SK-N-SH treated with all-trans-retinoic acid at 6 μM for 48 hours (cell line): ENCODE measurements around the gene WEE2.
"Not testable (repeated sequence)": the region's sequence is repeated elsewhere in the genome, so short reads cannot be mapped to it uniquely, and the experiment has no call there.

Experiments
- ATAC-seq: fragments of 200-7000 bp; cut with Tn5 transposase; 3 replicates; pipeline ENCODE4 v1.9.1; 2020; ENCODE audit warnings: mild to moderate bottlenecking, moderate library complexity
- BACH2 ChIP-seq: fragments of 250-450 bp; sonication (Bioruptor Pico); IDR thresholded peaks from 2 replicates; pipeline ENCODE4 v1.9.0; 2021; ENCODE audit warnings: mild to moderate bottlenecking, borderline replicate concordance
- CSDC2 ChIP-seq: fragments of 250-450 bp; sonication (Bioruptor Pico); IDR thresholded peaks from 2 replicates; pipeline ENCODE4 v1.5.0; 2020; ENCODE audit warnings: mild to moderate bottlenecking, moderate library complexity
- GLIS3 ChIP-seq: fragments of 250-450 bp; sonication (Bioruptor Pico); IDR thresholded peaks from 2 replicates; pipeline ENCODE4 v1.5.0; 2020; ENCODE audit warnings: mild to moderate bottlenecking, moderate library complexity
- ISL1 ChIP-seq: fragments of 250-450 bp; sonication (Bioruptor Pico); IDR thresholded peaks from 2 replicates; pipeline ENCODE4 v2.1.2; 2022; ENCODE audit warnings: mild to moderate bottlenecking, moderate library complexity
- OSR1 ChIP-seq: fragments of 250-450 bp; sonication (Bioruptor Pico); IDR thresholded peaks from 2 replicates; pipeline ENCODE4 v1.8.0; 2022; ENCODE audit warnings: moderate library complexity, mild to moderate bottlenecking, inconsistent platforms
- PPARA ChIP-seq: fragments of 250-450 bp; sonication (Bioruptor Pico); IDR thresholded peaks from 2 replicates; pipeline ENCODE4 v1.5.0; 2020; ENCODE audit warnings: mild to moderate bottlenecking, borderline replicate concordance
- RARB ChIP-seq: fragments of 250-450 bp; sonication (Bioruptor Pico); IDR thresholded peaks from 2 replicates; pipeline ENCODE4 v1.8.0; 2021; ENCODE audit warnings: mild to moderate bottlenecking, moderate library complexity
- SNAI2 ChIP-seq: fragments of 250-450 bp; sonication (Bioruptor Pico); IDR thresholded peaks from 2 replicates; pipeline ENCODE4 v1.5.0; 2020; ENCODE audit warnings: mild to moderate bottlenecking, moderate library complexity
- TOX ChIP-seq: fragments of 250-450 bp; sonication (Bioruptor Pico); IDR thresholded peaks from 2 replicates; pipeline ENCODE4 v1.8.0; 2021; ENCODE audit warnings: mild to moderate bottlenecking, moderate library complexity, borderline replicate concordance
- ZC3H10 ChIP-seq: fragments of 250-450 bp; sonication (Bioruptor Pico); IDR thresholded peaks from 2 replicates; pipeline ENCODE4 v1.5.1; 2021; ENCODE audit warnings: mild to moderate bottlenecking, moderate library complexity
- ZFP30 ChIP-seq: fragments of 450-650 bp; formaldehyde crosslinking; IDR thresholded peaks from 2 replicates; pipeline ENCODE4 v1.5.0; 2022; ENCODE audit warnings: mild to moderate bottlenecking, moderate library complexity
- ZNF565 ChIP-seq: fragments of 450-650 bp; formaldehyde crosslinking; conservative IDR thresholded peaks from 2 replicates; pipeline ENCODE4 v1.5.0; 2020; ENCODE audit warnings: low read depth, mild to moderate bottlenecking, moderate library complexity
- ZNF70 ChIP-seq: fragments of 450-650 bp; formaldehyde crosslinking; IDR thresholded peaks from 2 replicates; pipeline ENCODE4 v1.5.0; 2020; ENCODE audit warnings: mild to moderate bottlenecking, moderate library complexity
- ZNF8 ChIP-seq: fragments of 450-650 bp; formaldehyde crosslinking; IDR thresholded peaks from 2 replicates; pipeline ENCODE4 v1.5.0; 2020; ENCODE audit warnings: mild to moderate bottlenecking, moderate library complexity
- TF ChIP-seq, protein P1 (sequence below): fragments of 250-450 bp; sonication (Bioruptor Pico); IDR thresholded peaks from 2 replicates; pipeline ENCODE4 v1.5.1; 2021; ENCODE audit warnings: mild to moderate bottlenecking, moderate library complexity
- TF ChIP-seq, protein P2 (sequence below): fragments of 250-450 bp; sonication (Bioruptor Pico); IDR thresholded peaks from 2 replicates; pipeline ENCODE4 v1.8.0; 2020; ENCODE audit warnings: mild to moderate bottlenecking, moderate library complexity, borderline replicate concordance
- TF ChIP-seq, protein P3 (sequence below): fragments of 250-450 bp; sonication (Bioruptor Pico); IDR thresholded peaks from 2 replicates; pipeline ENCODE4 v1.5.0; 2020; ENCODE audit warnings: mild to moderate bottlenecking, moderate library complexity
- TF ChIP-seq, protein P4 (sequence below): fragments of 250-450 bp; sonication (Bioruptor Pico); IDR thresholded peaks from 2 replicates; pipeline ENCODE4 v1.8.0; 2021; ENCODE audit warnings: low read depth, mild to moderate bottlenecking, moderate library complexity, borderline replicate concordance

Gene WEE2

DNA sequence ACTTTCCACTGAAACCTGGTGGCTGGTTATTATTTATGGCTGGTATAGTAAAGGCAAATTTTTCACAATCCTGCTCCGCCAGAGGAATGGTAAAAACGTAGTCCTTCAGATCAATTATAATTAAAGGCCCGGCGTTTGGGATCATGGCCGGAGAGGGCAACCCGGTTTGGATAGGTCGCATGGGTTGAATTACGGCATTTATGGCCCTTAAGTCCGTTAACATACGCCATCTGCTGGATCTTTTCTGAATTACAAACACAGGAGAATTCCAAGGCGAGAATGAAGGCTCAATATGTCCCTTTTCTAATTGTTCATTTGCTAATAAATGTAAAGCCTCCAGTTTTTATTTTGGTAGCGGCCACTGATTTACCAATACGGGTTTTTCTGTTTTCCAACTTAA is 44.5 kb downstream of the WEE2 start:
- no peak for TF ChIP-seq TOX (CRISPR knock-in tag)
- TF ChIP-seq ZNF70 (CRISPR knock-in tag) = no peak
- TF ChIP-seq CSDC2 = no peak
- TF ChIP-seq, protein P1, sequence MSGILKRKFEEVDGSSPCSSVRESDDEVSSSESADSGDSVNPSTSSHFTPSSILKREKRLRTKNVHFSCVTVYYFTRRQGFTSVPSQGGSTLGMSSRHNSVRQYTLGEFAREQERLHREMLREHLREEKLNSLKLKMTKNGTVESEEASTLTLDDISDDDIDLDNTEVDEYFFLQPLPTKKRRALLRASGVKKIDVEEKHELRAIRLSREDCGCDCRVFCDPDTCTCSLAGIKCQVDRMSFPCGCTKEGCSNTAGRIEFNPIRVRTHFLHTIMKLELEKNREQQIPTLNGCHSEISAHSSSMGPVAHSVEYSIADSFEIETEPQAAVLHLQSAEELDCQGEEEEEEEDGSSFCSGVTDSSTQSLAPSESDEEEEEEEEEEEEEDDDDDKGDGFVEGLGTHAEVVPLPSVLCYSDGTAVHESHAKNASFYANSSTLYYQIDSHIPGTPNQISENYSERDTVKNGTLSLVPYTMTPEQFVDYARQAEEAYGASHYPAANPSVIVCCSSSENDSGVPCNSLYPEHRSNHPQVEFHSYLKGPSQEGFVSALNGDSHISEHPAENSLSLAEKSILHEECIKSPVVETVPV (CRISPR knock-in tag) = no peak
- TF ChIP-seq, protein P2, sequence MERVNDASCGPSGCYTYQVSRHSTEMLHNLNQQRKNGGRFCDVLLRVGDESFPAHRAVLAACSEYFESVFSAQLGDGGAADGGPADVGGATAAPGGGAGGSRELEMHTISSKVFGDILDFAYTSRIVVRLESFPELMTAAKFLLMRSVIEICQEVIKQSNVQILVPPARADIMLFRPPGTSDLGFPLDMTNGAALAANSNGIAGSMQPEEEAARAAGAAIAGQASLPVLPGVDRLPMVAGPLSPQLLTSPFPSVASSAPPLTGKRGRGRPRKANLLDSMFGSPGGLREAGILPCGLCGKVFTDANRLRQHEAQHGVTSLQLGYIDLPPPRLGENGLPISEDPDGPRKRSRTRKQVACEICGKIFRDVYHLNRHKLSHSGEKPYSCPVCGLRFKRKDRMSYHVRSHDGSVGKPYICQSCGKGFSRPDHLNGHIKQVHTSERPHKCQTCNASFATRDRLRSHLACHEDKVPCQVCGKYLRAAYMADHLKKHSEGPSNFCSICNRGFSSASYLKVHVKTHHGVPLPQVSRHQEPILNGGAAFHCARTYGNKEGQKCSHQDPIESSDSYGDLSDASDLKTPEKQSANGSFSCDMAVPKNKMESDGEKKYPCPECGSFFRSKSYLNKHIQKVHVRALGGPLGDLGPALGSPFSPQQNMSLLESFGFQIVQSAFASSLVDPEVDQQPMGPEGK (CRISPR knock-in tag) = no peak
- no peak for TF ChIP-seq ZFP30
- TF ChIP-seq, protein P3, sequence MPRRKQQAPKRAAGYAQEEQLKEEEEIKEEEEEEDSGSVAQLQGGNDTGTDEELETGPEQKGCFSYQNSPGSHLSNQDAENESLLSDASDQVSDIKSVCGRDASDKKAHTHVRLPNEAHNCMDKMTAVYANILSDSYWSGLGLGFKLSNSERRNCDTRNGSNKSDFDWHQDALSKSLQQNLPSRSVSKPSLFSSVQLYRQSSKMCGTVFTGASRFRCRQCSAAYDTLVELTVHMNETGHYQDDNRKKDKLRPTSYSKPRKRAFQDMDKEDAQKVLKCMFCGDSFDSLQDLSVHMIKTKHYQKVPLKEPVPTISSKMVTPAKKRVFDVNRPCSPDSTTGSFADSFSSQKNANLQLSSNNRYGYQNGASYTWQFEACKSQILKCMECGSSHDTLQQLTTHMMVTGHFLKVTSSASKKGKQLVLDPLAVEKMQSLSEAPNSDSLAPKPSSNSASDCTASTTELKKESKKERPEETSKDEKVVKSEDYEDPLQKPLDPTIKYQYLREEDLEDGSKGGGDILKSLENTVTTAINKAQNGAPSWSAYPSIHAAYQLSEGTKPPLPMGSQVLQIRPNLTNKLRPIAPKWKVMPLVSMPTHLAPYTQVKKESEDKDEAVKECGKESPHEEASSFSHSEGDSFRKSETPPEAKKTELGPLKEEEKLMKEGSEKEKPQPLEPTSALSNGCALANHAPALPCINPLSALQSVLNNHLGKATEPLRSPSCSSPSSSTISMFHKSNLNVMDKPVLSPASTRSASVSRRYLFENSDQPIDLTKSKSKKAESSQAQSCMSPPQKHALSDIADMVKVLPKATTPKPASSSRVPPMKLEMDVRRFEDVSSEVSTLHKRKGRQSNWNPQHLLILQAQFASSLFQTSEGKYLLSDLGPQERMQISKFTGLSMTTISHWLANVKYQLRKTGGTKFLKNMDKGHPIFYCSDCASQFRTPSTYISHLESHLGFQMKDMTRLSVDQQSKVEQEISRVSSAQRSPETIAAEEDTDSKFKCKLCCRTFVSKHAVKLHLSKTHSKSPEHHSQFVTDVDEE (CRISPR knock-in tag) = no peak
- TF ChIP-seq OSR1 (CRISPR knock-in tag) = no peak
- TF ChIP-seq ZNF565 = no peak
- TF ChIP-seq PPARA = no peak
- no peak for TF ChIP-seq ISL1 (CRISPR knock-in tag)
- no peak for ATAC-seq

DNA sequence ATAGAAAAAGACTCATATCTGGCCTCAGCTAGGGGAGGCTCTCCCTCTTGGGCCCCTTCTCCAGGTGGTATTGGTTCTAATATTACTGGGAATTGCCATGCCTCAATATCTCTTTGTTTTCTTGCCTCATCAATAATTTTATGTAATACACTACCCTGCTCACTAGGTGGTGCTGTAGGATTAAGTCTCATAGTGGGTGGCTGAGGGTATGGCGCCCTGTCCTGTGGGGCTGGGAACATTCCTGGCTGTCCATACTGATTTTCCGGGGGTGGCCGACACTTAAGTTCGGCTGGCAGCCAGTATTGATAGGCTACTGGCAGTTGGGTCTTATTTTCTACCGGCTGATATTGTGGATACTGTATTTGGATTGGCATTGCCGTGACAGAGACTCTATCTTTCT is 46.8 kb downstream of the WEE2 start:
- TF ChIP-seq, protein P4, sequence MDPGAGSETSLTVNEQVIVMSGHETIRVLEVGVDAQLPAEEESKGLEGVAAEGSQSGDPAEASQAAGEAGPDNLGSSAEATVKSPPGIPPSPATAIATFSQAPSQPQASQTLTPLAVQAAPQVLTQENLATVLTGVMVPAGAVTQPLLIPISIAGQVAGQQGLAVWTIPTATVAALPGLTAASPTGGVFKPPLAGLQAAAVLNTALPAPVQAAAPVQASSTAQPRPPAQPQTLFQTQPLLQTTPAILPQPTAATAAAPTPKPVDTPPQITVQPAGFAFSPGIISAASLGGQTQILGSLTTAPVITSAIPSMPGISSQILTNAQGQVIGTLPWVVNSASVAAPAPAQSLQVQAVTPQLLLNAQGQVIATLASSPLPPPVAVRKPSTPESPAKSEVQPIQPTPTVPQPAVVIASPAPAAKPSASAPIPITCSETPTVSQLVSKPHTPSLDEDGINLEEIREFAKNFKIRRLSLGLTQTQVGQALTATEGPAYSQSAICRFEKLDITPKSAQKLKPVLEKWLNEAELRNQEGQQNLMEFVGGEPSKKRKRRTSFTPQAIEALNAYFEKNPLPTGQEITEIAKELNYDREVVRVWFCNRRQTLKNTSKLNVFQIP (CRISPR knock-in tag) = no peak
- TF ChIP-seq RARB = no peak
- TF ChIP-seq BACH2 (CRISPR knock-in tag) = no peak
- no peak for TF ChIP-seq ZC3H10 (CRISPR knock-in tag)
- no peak for TF ChIP-seq CSDC2
- no peak for TF ChIP-seq GLIS3 (CRISPR knock-in tag)
- no peak for TF ChIP-seq SNAI2
- no peak for TF ChIP-seq ZNF8
- no peak for TF ChIP-seq ISL1 (CRISPR knock-in tag)
- peak; percentile 55; the same call in 2 of the 3 replicates for ATAC-seq

DNA sequence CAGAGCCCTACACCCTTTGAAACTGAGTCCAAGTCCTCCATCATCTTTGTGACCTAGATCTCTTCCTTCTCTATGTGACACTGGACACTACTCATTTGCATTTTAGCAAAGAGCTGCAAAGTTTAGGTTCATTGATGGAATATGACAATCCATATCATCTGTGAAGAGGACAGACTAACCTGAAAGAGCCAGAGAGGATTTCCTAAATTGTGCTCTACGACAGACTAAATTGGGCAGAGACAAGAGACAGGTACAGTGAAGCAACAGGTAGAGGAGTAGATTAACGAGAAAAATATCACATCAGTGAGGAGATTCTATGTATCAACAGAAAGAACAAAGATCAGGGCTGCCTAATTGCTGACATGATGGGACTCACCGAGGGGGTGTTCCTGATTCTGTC is 55.6 kb downstream of the WEE2 start, which contains the start of gene TAS2R3:
TAS2R3 (plus strand) TSS at position 301 of the 400 bp plus-strand sequence; CDS start at position 363, 62 bp downstream.
- no peak for ATAC-seq
- no peak for TF ChIP-seq RARB
- TF ChIP-seq, protein P3 (CRISPR knock-in tag) = no peak

DNA sequence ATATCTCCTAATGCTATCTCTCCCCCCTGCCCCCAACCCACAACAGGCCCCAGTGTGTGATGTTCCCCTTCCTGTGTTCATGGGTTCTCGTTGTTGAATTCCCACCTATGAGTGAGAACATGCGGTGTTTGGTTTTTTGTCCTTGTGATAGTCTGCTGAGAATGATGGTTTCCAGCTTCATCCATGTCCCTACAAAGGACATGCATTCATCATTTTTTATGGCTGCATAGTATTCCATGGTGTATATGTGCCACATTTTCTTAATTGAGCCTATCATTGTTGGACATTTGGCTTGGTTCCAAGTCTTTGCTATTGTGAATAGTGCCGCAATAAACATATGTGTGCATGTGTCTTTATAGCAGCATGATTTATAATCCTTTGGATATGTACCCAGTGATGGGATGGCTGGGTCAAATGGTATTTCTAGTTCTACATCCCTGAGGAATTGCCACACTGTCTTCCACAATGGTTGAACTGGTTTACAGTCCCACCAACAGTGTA is 62.0 kb downstream of the WEE2 start:
- ATAC-seq = not testable (repeated sequence)
